Measurements from ENCODE around the gene F10. TPM values are rescaled to one million over a fixed set of nuclear protein-coding genes. Genes with fewer than 3 reads are reported as not detected.

The F10 gene
- total and polyA plus RNA-seq, 2 experiments from 2014 or later: 0.76 to 1.6 TPM

GRCh38 chr13:113118261-113119021 is 4.2 kb upstream of the F10 start:
- no peaks in the 10 kb centered on the region for H3K36me3 ChIP-seq (ENCODE audit: insufficient read depth)
- H3F3A ChIP-seq (replicated peaks; ENCODE audit: low read depth): no peaks in the 10 kb centered on the region
- no peak for ATAC-seq
- TF ChIP-seq EZH2 (IDR thresholded peaks at IDR 0.05; ENCODE audit: low read depth, unreplicated experiment) (no peak), ZNF462 (CRISPR knock-in tag; IDR thresholded peaks at IDR 0.05) (no peak), ETS1 (IDR thresholded peaks at IDR 0.05) (no peak), EZH2phosphoT487 (IDR thresholded peaks at IDR 0.05; ENCODE audit: unreplicated experiment) (no peak), JUNB (IDR thresholded peaks at IDR 0.05; ENCODE audit: unreplicated experiment) (no peak), REST (IDR thresholded peaks at IDR 0.05; ENCODE audit: unreplicated experiment) (no peak), CREB1 (CRISPR knock-in tag; IDR thresholded peaks at IDR 0.05; ENCODE audit: low read depth) (no peak), ZNF114 (CRISPR knock-in tag; IDR thresholded peaks at IDR 0.05) (no peak), ZNF331 (CRISPR knock-in tag; IDR thresholded peaks at IDR 0.05; ENCODE audit: low read depth) (no peak), NANOG (IDR thresholded peaks at IDR 0.05; ENCODE audit: borderline replicate concordance) (no peak), CTCF (conservative IDR thresholded peaks at IDR 0.05; ENCODE audit: low read depth in 2 of 2) (no peak), POLR2AphosphoS5 (IDR thresholded peaks at IDR 0.05; ENCODE audit: low read depth) (no peak)
- Mint-ChIP-seq H3K36me3 (ENCODE audit: low read depth) (no peaks in the 10 kb centered on the region; the same call in 2 of the 3 replicates), H3K4me1 (peaks cover 11% of the 10 kb centered on the region), H3K27me3 (ENCODE audit: insufficient read depth, low read depth, poor library complexity) (peaks cover 15% of the 10 kb centered on the region), H3K4me3 (no peak overlapping the region), H3K9me3 (peaks cover 3% of the 10 kb centered on the region; the same call in 1 of the 3 replicates), H3K27ac (no peak overlapping the region)
- H3K79me2 ChIP-seq (replicated peaks; ENCODE audit: insufficient read depth): no peaks in the 10 kb centered on the region
- H3K4me1 ChIP-seq (ENCODE audit: insufficient read depth): no peaks in the 10 kb centered on the region
- no peak overlapping the region for H3K4me2 ChIP-seq
- no peak overlapping the region for H2AFZ ChIP-seq
- H3K9me2 ChIP-seq (ENCODE audit: insufficient read depth): no peaks in the 10 kb centered on the region
- no peaks in the 10 kb centered on the region for H4K20me1 ChIP-seq (replicated peaks; ENCODE audit: insufficient read depth)
- no peak for DNase-seq (ENCODE audit: low spot score)
- no peaks in the 10 kb centered on the region for H3K27me3 ChIP-seq (ENCODE audit: insufficient read depth)
- H3K27ac ChIP-seq (ENCODE audit: low read depth): no peak overlapping the region
- H3K4me3 ChIP-seq: no peak overlapping the region

Data from GM23338 (cell line).